Bronchial epithelial cell (primary cell): ENCODE measurements around the gene AOX1. TPM values are rescaled to one million over a fixed set of nuclear protein-coding genes. Genes with fewer than 3 reads are reported as not detected.

Experiments used
- DNase-seq: peaks from one replicate; pipeline ENCODE4 v3.0.0-alpha.2; 2010; ENCODE audit warnings: low read depth
- FAIRE-seq: peaks from 2 replicates; lab custom pipeline; 2011; peaks lifted over from hg19 to GRCh38; lab: Jason Lieb, UNC
- H3K27me3 ChIP-seq: 2 replicates; pipeline ENCODE4 v1.5.1; 2011; ENCODE audit warnings: low read length; ENCODE audit not compliant: control insufficient read depth, insufficient read depth
- H3K36me3 ChIP-seq: 2 replicates; pipeline ENCODE4 v1.5.1; 2011; ENCODE audit warnings: low read length; ENCODE audit not compliant: control insufficient read depth, insufficient read depth
- H3K4me3 ChIP-seq: 2 replicates; pipeline ENCODE4 v1.5.1; 2011; ENCODE audit warnings: mild to moderate bottlenecking, low read depth, low read length, control low read depth
- total RNA-seq: library from RNA; depleted of rRNA; stranded (reverse); fragments of >200 nt; gene quantifications from 2 replicates; pipeline ENCODE4 v1.2.1, GENCODE V29; 2014
- TF ChIP-seq, protein P1 (sequence below): IDR thresholded peaks from 2 replicates; pipeline ENCODE4 v1.5.1; 2011; ENCODE audit warnings: mild to moderate bottlenecking, moderate library complexity, low read length, control low read depth, inconsistent platforms; ENCODE audit not compliant: insufficient read depth, severe bottlenecking

AOX1 gene
- total RNA-seq, 1 donor from 2014 or later: 8.4 TPM

GRCh38 chr2:200649724-200650123 is 63.9 kb downstream of the AOX1 start:
- TF ChIP-seq, protein P1, sequence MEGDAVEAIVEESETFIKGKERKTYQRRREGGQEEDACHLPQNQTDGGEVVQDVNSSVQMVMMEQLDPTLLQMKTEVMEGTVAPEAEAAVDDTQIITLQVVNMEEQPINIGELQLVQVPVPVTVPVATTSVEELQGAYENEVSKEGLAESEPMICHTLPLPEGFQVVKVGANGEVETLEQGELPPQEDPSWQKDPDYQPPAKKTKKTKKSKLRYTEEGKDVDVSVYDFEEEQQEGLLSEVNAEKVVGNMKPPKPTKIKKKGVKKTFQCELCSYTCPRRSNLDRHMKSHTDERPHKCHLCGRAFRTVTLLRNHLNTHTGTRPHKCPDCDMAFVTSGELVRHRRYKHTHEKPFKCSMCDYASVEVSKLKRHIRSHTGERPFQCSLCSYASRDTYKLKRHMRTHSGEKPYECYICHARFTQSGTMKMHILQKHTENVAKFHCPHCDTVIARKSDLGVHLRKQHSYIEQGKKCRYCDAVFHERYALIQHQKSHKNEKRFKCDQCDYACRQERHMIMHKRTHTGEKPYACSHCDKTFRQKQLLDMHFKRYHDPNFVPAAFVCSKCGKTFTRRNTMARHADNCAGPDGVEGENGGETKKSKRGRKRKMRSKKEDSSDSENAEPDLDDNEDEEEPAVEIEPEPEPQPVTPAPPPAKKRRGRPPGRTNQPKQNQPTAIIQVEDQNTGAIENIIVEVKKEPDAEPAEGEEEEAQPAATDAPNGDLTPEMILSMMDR: no peak
- FAIRE-seq (no peak), DNase-seq (no peak)
- H3K4me3 ChIP-seq: no peak overlapping the region
- H3K36me3 ChIP-seq: no peaks in the 10 kb centered on the region
- H3K27me3 ChIP-seq: no peaks in the 10 kb centered on the region

GRCh38 chr2:200650195-200650594 is 64.4 kb downstream of the AOX1 start:
- DNase-seq: no peak
- no peak for FAIRE-seq

DNA sequence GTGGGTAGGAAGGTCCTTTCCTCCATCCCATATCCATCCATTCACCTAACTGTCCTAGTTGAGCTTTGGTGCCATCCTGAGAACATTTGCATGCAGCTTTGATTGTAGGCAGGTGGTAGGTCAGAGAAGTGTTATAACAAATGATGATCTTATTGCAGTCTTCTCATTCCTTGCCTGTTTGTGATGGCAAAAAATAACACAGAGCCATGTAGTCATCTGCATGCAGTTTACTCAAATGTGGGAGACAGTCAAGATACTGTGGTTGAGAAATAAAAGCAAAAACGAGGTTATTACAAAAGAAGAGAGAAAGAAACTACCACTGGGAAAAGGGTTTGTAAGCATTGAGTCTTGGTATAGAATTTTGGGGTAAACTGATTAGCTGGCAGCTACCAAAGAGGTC is 66.3 kb downstream of the AOX1 start:
- no peaks in the 10 kb centered on the region for H3K27me3 ChIP-seq
- FAIRE-seq (no peak), DNase-seq (no peak)
- H3K36me3 ChIP-seq: no peaks in the 10 kb centered on the region
- H3K4me3 ChIP-seq: no peak overlapping the region
- TF ChIP-seq, protein P1: no peak

More at GRCh38 chr2:200650195-200650594, 64.4 kb downstream of the AOX1 start:
- H3K4me3 ChIP-seq: no peak overlapping the region
- TF ChIP-seq, protein P1: no peak
- no peaks in the 10 kb centered on the region for H3K36me3 ChIP-seq
- H3K27me3 ChIP-seq: no peaks in the 10 kb centered on the region

- Histone ChIP-seq H3K4me3 (no peak overlapping the region), H3K27me3 (no peaks in the 10 kb centered on the region), H3K36me3 (no peaks in the 10 kb centered on the region)
- FAIRE-seq (no peak), DNase-seq (no peak)
- TF ChIP-seq, protein P1: no peak
Observed at GRCh38 chr2:200653021-200653420, 67.2 kb downstream of the AOX1 start.

- FAIRE-seq: no peak
- no peak for DNase-seq
- Histone ChIP-seq H3K27me3 (no peaks in the 10 kb centered on the region), H3K36me3 (no peaks in the 10 kb centered on the region), H3K4me3 (no peak overlapping the region)
- TF ChIP-seq, protein P1: no peak
Observed at GRCh38 chr2:200654823-200655222, 69.0 kb downstream of the AOX1 start.

DNA sequence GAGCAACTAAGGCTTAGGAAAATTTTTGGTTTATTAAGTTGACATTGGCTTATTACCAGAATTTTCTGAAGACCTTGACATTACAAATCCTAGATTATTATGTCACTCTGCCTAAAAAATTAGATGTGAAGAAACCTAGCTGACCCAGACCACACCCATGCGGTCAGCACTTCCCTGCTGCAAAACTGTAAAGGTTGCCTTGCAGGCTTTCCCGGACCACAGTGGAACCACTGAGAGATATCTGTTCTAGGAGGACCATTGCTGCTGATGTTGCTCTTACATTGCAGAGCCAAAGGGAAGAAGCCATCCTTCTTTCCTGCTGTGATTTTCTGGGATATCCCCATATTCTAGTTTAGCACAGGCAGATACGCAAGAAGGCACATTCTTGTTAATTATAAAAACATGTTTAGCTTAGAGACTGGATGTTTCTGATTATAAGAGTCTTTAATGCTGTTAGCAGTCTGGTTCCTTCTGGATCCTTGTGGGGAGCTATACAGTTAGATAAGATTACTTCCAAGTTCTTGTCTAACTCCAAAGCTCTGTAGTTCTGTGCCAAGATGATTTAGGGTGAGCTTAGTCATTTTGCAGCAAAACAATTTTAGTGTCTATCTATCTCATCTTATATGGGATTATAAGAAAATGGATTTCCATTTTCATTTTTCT is 70.2 kb downstream of the AOX1 start:
- TF ChIP-seq, protein P1: no peak
- Histone ChIP-seq H3K4me3 (no peak overlapping the region), H3K36me3 (no peaks in the 10 kb centered on the region), H3K27me3 (no peaks in the 10 kb centered on the region)
- FAIRE-seq: no peak
- DNase-seq: no peak
